Measurements from ENCODE around the gene HSD17B1. TPM values are rescaled to one million over a fixed set of nuclear protein-coding genes. Genes with fewer than 3 reads are reported as not detected.

Gene HSD17B1
- total and polyA plus RNA-seq, 2 of the 13 experiments (the other 11 are each of a cell fraction or from before 2014, with no cell fraction given) = 0.54 to 0.93 TPM

DNA sequence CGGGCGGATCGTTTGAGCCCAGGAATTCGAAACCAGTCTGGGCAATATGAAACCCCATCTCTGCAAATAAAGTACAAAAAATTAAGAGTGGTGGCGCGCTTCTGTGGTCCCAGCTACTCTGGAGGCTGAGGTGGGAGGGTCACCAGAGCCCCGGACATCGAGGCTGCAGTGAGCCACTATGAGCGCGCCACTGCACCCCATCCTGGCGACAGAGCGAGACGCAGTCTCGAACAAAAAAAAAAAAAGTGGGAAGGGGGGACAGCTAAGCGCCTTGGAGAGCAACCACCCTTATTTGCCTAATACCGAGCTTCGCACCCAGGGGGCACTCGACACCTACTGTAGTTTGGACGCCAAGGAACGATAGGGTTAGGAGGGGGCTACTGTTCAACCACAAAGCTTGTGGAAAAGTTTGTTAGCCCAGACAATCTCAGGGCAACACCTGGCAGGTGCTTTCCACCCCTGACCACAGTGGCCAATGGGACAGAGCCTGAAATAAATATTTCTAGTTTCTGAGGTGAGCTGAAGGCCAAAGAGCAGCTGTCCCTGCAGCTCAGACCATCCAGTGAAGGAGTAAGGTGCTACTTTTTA is 25.7 kb downstream of the HSD17B1 start (continued):
- TF ChIP-seq, protein P1, sequence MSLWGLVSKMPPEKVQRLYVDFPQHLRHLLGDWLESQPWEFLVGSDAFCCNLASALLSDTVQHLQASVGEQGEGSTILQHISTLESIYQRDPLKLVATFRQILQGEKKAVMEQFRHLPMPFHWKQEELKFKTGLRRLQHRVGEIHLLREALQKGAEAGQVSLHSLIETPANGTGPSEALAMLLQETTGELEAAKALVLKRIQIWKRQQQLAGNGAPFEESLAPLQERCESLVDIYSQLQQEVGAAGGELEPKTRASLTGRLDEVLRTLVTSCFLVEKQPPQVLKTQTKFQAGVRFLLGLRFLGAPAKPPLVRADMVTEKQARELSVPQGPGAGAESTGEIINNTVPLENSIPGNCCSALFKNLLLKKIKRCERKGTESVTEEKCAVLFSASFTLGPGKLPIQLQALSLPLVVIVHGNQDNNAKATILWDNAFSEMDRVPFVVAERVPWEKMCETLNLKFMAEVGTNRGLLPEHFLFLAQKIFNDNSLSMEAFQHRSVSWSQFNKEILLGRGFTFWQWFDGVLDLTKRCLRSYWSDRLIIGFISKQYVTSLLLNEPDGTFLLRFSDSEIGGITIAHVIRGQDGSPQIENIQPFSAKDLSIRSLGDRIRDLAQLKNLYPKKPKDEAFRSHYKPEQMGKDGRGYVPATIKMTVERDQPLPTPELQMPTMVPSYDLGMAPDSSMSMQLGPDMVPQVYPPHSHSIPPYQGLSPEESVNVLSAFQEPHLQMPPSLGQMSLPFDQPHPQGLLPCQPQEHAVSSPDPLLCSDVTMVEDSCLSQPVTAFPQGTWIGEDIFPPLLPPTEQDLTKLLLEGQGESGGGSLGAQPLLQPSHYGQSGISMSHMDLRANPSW (CRISPR knock-in tag; IDR thresholded peaks at IDR 0.05; ENCODE audit: borderline replicate concordance) = peak; percentile 17; the same call in 1 of the 2 replicates
- TF ChIP-seq EED (CRISPR knock-in tag; IDR thresholded peaks at IDR 0.05) = peak; percentile 80
- 0 out of 2 replicates have a peak, but pooled peaks have one; percentile 23 for TF ChIP-seq EEA1 (CRISPR knock-in tag; IDR thresholded peaks at IDR 0.05; ENCODE audit: borderline replicate concordance)
- TF ChIP-seq TBX2 (CRISPR knock-in tag; IDR thresholded peaks at IDR 0.05; ENCODE audit: borderline replicate concordance) = peak; percentile 40
- peak; percentile 68; the same call in 1 of the 2 replicates for TF ChIP-seq CSRNP1 (CRISPR knock-in tag; IDR thresholded peaks at IDR 0.05)
- no peak for TF ChIP-seq GATAD1 (CRISPR knock-in tag; IDR thresholded peaks at IDR 0.05)
- peak; percentile 66 for TF ChIP-seq ZNF564 (CRISPR knock-in tag; IDR thresholded peaks at IDR 0.05)
- TF ChIP-seq ZNF362 (CRISPR knock-in tag; IDR thresholded peaks at IDR 0.05; ENCODE audit: borderline replicate concordance) = peak; percentile 95
- TF ChIP-seq SOX6 (IDR thresholded peaks at IDR 0.05) = no peak
- no peak for TF ChIP-seq SOX6 (CRISPR knock-in tag; IDR thresholded peaks at IDR 0.05)
- TF ChIP-seq MTF2 (CRISPR knock-in tag; IDR thresholded peaks at IDR 0.05; ENCODE audit: borderline replicate concordance) = no peak
- peak; percentile 49 for TF ChIP-seq RBM22 (optimal IDR thresholded peaks at IDR 0.05; ENCODE audit: low read length)
- 0 out of 2 replicates have a peak, but pooled peaks have one; percentile 4 for TF ChIP-seq ZSCAN9 (CRISPR knock-in tag; IDR thresholded peaks at IDR 0.05; ENCODE audit: borderline replicate concordance)
- peak; percentile 81 for TF ChIP-seq STAG1 (CRISPR knock-in tag; IDR thresholded peaks at IDR 0.05)
- no peak for TF ChIP-seq ZNF383 (CRISPR knock-in tag; IDR thresholded peaks at IDR 0.05; ENCODE audit: borderline replicate concordance)
- 0 out of 2 replicates have a peak, but pooled peaks have one; percentile 48 for TF ChIP-seq ZSCAN5A (CRISPR knock-in tag; IDR thresholded peaks at IDR 0.05; ENCODE audit: borderline replicate concordance)
- TF ChIP-seq HOXA5 (CRISPR knock-in tag; IDR thresholded peaks at IDR 0.05) = peak; percentile 26; the same call in 1 of the 2 replicates
- no peak for TF ChIP-seq FOXO1 (CRISPR knock-in tag; IDR thresholded peaks at IDR 0.05)
- 0 out of 2 replicates have a peak, but pooled peaks have one; percentile 0 for TF ChIP-seq ZBTB7A (CRISPR knock-in tag; IDR thresholded peaks at IDR 0.05)
- TF ChIP-seq RFX3 (CRISPR knock-in tag; IDR thresholded peaks at IDR 0.05) = no peak
